ENCODE data around the gene EXD3.

DNA sequence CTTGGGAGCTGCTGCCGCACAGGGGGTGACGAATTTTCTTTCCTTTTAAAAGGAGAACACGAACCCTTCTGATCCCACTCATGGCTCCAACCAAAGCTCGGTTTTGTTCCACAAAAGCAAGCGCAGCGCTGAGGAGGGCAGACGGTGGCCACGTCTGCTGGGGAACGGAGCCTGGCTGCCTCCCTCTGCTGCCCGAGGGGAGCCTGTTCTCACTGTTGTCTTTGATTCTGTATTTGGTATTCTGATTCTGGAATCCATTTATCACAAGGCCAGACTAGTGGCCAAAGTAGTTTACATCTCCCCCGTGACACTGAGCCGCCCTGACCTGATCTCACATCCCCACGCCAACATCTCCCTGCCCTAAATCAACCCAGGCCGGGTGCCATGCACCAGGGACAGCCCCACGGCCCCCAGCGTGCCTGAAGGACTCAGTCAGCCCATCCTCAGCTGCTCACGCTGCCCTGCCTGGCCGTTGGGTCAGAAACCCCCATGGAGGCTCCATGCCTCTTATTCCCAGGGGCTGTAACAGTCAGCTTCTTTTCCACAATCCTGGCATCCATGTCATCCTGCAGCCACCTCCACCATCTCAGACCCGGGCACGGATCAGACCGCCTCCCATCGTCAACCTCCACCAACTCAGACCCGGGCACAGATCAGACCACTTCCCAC is 42.9 kb upstream of the EXD3 start:
- TF ChIP-seq, protein P1, sequence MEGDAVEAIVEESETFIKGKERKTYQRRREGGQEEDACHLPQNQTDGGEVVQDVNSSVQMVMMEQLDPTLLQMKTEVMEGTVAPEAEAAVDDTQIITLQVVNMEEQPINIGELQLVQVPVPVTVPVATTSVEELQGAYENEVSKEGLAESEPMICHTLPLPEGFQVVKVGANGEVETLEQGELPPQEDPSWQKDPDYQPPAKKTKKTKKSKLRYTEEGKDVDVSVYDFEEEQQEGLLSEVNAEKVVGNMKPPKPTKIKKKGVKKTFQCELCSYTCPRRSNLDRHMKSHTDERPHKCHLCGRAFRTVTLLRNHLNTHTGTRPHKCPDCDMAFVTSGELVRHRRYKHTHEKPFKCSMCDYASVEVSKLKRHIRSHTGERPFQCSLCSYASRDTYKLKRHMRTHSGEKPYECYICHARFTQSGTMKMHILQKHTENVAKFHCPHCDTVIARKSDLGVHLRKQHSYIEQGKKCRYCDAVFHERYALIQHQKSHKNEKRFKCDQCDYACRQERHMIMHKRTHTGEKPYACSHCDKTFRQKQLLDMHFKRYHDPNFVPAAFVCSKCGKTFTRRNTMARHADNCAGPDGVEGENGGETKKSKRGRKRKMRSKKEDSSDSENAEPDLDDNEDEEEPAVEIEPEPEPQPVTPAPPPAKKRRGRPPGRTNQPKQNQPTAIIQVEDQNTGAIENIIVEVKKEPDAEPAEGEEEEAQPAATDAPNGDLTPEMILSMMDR (conservative IDR thresholded peaks at IDR 0.05 in 1 of 2, IDR thresholded peaks at IDR 0.05 in 1 of 2; ENCODE audit: low read depth in 1 of 2, low read length in 2 of 2) = no peak
- TF ChIP-seq EZH2 (IDR thresholded peaks at IDR 0.05; ENCODE audit: low read length, missing control alignments) = no peak
